BJ (cell line): ENCODE results near the gene NUP155. TPM values are rescaled to one million over a fixed set of nuclear protein-coding genes. Genes with fewer than 3 reads are reported as not detected.

Source experiments
- CTCF ChIA-PET: fragments of 350-600 bp; formaldehyde crosslinking; extraction: SDS; loops from one replicate; lab custom pipeline; 2021; ENCODE audit warnings: antibody characterized with exemption, inconsistent platforms; lab: Yijun Ruan, JAX
- POLR2A ChIA-PET: fragments of 300-600 bp; sonication (Branson Sonifier 250); formaldehyde crosslinking; extraction: SDS; loops from one replicate; lab custom pipeline; 2021; ENCODE audit warnings: antibody characterized with exemption; lab: Charles Lee
- DNase-seq: peaks from one replicate; pipeline ENCODE4 v3.0.0-alpha.2; 2011; ENCODE audit warnings: low read depth
- H3K27me3 ChIP-seq: 2 replicates; pipeline ENCODE4 v1.6.0; 2011; ENCODE audit warnings: low read length; ENCODE audit not compliant: control insufficient read depth, insufficient read depth
- H3K36me3 ChIP-seq: 2 replicates; pipeline ENCODE4 v1.5.1; 2011; ENCODE audit warnings: low read length; ENCODE audit not compliant: control insufficient read depth, insufficient read depth
- H3K4me3 ChIP-seq: 2 replicates; pipeline ENCODE4 v1.5.1; 2011; ENCODE audit warnings: low read depth, mild to moderate bottlenecking, control low read depth, low read length
- polyA plus RNA-seq: library from polyadenylated mRNA; depleted of rRNA; stranded (reverse); fragments of >200 nt; gene quantifications from 2 replicates; pipeline ENCODE4 v1.2.3, GENCODE V29; 2011; rRNA removed
- small RNA-seq: library from RNA; depleted of rRNA; stranded (forward); fragments of <200 nt; gene quantifications from one replicate; pipeline ENCODE3, GENCODE V24; 2012; ENCODE audit warnings: low replicate concordance, low read depth; ENCODE audit not compliant: insufficient read length
- TF ChIP-seq, protein P1 (sequence below): IDR thresholded peaks from 2 replicates; pipeline ENCODE4 v1.5.1; 2011; ENCODE audit warnings: low read depth, mild to moderate bottlenecking, control low read depth, inconsistent platforms, low read length, moderate library complexity; ENCODE audit not compliant: insufficient read depth

NUP155 gene
- polyA plus RNA-seq, 1 experiment, result 10.8 TPM

DNA sequence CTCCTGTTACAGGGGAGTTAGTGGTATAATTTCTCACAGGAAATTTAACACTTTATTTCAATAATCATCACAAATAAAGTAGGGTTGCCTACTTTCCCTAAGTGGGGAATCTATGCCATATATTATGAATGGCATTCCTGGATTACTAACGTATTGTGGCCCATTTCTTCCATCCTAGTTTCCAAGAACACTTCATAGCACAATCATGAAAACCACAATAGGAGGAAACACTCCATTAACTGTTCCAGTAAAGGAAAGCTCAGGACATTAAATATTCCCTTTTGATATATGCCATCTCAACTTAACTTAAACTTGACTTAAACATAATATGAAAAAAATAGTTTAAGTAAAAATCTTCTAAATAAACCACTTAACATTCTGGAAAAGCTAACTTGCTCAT lies 123.9 kb downstream of the NUP155 start:
- no peaks in the 10 kb centered on the region for H3K27me3 ChIP-seq
- CTCF ChIA-PET, result interaction anchor here (0.6 kb wide), 3 partner anchors 29 to 962 kb away, joined by 3 to 4 read pairs (median 4); no protein-coding TSS in a partner anchor
- no peak for DNase-seq
- TF ChIP-seq, protein P1, sequence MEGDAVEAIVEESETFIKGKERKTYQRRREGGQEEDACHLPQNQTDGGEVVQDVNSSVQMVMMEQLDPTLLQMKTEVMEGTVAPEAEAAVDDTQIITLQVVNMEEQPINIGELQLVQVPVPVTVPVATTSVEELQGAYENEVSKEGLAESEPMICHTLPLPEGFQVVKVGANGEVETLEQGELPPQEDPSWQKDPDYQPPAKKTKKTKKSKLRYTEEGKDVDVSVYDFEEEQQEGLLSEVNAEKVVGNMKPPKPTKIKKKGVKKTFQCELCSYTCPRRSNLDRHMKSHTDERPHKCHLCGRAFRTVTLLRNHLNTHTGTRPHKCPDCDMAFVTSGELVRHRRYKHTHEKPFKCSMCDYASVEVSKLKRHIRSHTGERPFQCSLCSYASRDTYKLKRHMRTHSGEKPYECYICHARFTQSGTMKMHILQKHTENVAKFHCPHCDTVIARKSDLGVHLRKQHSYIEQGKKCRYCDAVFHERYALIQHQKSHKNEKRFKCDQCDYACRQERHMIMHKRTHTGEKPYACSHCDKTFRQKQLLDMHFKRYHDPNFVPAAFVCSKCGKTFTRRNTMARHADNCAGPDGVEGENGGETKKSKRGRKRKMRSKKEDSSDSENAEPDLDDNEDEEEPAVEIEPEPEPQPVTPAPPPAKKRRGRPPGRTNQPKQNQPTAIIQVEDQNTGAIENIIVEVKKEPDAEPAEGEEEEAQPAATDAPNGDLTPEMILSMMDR, result no peak
- H3K4me3 ChIP-seq, result no peak overlapping the region
- H3K36me3 ChIP-seq, result no peaks in the 10 kb centered on the region
- POLR2A ChIA-PET, result no interaction called here

Small RNA genes lying within 50 kb of the gene (small RNA-seq; reads per million reads assigned to genes)
- not detected for gene RNU7-75P

Other genes starting within 250 kb of the NUP155 start
- gene CPLANE1, start 121.7 kb downstream of the NUP155 start, polyA plus RNA-seq, result 6.8 and 17.2 TPM in 2 replicates
- gene WDR70, start 8.2 kb upstream of the NUP155 start, polyA plus RNA-seq, result 14.0 and 22.8 TPM in 2 replicates